ENCODE results near the gene MEGF6.
A peak's percentile ranks its signal among the peaks of the same experiment; 100 is the strongest.

Gene MEGF6

DNA sequence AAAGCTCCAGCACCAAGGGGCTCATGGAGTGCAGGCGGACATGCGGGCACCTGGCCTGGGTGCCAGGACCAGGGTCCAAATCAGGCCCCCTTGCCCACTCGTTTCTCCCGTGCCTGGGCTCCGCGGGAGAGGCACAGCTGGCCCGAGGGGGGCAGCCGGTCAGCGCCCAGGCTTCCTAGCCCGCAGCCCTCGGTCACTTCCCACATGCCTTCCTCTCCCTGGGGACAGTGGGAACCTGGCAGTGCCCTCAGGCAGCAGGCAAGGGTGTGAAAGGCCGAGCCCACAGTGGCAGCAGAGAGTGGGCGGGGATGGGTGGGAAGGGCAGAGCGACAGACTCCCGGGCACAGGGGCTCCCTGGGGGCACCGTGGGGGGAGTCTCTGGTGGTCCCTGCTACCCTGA lies 69.8 kb downstream of the MEGF6 start:
- Histone ChIP-seq H2AFZ (no peak overlapping the region), H3K4me2 (ENCODE audit: low read length) (no peak overlapping the region), H3K79me2 (no peaks in the 10 kb centered on the region), H3K9me3 (ENCODE audit: control insufficient read depth, low read length) (no peaks in the 10 kb centered on the region), H3K9ac (no peak overlapping the region), H3K27ac (no peak overlapping the region), H3K4me1 (no peaks in the 10 kb centered on the region), H3K27me3 (ENCODE audit: control insufficient read depth, insufficient read depth, low read length) (no peaks in the 10 kb centered on the region), H3K36me3 (ENCODE audit: control insufficient read depth, insufficient read depth, low read length) (no peaks in the 10 kb centered on the region), H3K4me3 (ENCODE audit: low read depth, low read length) (no peak overlapping the region)
- TF ChIP-seq, protein P1, sequence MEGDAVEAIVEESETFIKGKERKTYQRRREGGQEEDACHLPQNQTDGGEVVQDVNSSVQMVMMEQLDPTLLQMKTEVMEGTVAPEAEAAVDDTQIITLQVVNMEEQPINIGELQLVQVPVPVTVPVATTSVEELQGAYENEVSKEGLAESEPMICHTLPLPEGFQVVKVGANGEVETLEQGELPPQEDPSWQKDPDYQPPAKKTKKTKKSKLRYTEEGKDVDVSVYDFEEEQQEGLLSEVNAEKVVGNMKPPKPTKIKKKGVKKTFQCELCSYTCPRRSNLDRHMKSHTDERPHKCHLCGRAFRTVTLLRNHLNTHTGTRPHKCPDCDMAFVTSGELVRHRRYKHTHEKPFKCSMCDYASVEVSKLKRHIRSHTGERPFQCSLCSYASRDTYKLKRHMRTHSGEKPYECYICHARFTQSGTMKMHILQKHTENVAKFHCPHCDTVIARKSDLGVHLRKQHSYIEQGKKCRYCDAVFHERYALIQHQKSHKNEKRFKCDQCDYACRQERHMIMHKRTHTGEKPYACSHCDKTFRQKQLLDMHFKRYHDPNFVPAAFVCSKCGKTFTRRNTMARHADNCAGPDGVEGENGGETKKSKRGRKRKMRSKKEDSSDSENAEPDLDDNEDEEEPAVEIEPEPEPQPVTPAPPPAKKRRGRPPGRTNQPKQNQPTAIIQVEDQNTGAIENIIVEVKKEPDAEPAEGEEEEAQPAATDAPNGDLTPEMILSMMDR (IDR thresholded peaks at IDR 0.05), result no peak

DNA sequence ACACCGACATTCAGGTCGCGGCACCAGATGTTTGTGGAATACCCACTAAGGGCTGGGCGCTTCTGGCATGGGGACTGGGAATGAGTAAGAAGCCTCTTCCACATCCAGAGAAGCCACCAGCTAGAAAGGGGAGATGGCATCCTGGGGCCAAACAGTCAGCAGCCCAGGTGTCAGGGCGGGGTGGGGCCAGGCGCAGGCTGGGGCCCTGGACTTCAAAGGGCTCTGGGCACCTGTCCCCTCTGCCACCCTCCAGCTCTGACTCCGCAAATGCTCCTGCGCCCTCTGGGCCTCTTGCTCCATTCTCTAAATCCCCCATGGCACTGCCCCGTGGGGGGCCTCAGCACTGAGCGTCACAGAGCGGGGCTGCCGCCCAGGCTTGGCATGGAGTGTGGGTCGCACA lies 70.4 kb downstream of the MEGF6 start:
- H3K4me3 ChIP-seq (ENCODE audit: low read depth, low read length), result no peak overlapping the region
- H3K9ac ChIP-seq, result no peak overlapping the region
- no peak overlapping the region for H2AFZ ChIP-seq
- no peak overlapping the region for H3K4me2 ChIP-seq (ENCODE audit: low read length)
- H3K36me3 ChIP-seq (ENCODE audit: control insufficient read depth, insufficient read depth, low read length), result no peaks in the 10 kb centered on the region
- no peaks in the 10 kb centered on the region for H3K79me2 ChIP-seq
- no peaks in the 10 kb centered on the region for H3K9me3 ChIP-seq (ENCODE audit: control insufficient read depth, low read length)
- H3K4me1 ChIP-seq, result no peaks in the 10 kb centered on the region
- TF ChIP-seq, protein P1 (IDR thresholded peaks at IDR 0.05), result no peak
- H3K27me3 ChIP-seq (ENCODE audit: control insufficient read depth, insufficient read depth, low read length), result no peaks in the 10 kb centered on the region
- H3K27ac ChIP-seq, result no peak overlapping the region

DNA sequence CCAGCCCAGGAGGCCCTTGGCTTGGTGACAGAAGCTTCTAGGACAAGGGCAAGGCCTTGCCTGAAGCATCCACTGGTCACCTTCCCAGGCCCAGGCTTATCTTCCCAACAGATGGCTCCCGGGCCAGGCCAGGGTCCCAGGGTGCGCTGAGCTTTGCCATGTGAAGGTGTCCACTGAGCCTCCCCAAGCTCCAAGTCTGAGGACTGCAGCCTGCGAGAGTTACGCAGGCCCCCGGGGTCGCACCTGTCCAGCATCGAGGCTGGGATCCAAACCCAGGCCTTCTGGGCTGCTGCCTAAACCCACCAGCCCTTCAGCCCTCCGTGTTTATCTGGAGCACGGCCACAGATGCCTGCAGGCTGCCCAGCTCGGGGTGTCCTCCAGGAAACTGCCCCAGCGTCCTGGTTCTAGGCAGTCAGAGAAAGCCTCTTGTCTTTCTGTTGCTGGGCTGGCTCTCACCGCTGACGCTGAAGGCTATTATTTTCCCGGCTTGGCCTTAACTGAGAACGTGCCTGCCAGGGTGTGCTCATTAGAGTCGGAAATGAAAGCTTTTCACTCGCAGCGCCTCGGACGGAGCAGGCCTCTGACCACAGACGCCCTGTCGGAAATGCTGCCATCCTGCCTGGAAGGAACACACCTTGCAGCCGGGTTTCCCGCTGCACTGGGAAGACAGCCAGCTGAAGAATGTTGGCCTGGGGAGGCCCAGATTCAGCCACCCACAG lies 71.4 kb downstream of the MEGF6 start:
- H3K27me3 ChIP-seq (ENCODE audit: control insufficient read depth, insufficient read depth, low read length), result no peaks in the 10 kb centered on the region
- no peak overlapping the region for H3K4me2 ChIP-seq (ENCODE audit: low read length)
- H3K27ac ChIP-seq, result peak overlapping the region; percentile 32
- no peaks in the 10 kb centered on the region for H3K36me3 ChIP-seq (ENCODE audit: control insufficient read depth, insufficient read depth, low read length)
- no peaks in the 10 kb centered on the region for H3K9me3 ChIP-seq (ENCODE audit: control insufficient read depth, low read length)
- no peak overlapping the region for H2AFZ ChIP-seq
- no peaks in the 10 kb centered on the region for H3K79me2 ChIP-seq
- no peak overlapping the region for H3K4me3 ChIP-seq (ENCODE audit: low read depth, low read length)
- no peak overlapping the region for H3K9ac ChIP-seq
- TF ChIP-seq, protein P1 (IDR thresholded peaks at IDR 0.05), result no peak
- no peaks in the 10 kb centered on the region for H3K4me1 ChIP-seq

DNA sequence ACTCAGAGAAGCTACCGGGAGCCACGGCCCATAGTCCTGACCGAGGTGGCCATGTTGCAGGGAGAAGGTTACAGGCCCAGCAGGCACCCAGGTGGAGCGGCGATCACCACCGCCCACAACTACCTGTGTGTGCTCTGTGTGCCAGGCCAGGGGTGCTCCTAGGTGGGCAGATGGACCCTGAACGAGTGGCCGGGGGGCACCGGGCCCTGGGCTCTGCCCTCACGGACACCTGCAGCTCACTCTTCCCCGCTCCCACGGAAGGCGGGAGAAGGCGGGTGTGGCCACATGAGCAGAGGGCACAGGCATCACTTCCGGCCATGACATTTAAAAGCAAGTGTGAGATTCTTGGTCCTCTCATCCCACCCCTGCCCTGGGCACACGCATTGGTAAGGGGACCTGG lies 73.9 kb downstream of the MEGF6 start:
- TF ChIP-seq, protein P1 (IDR thresholded peaks at IDR 0.05), result no peak
- H3K4me3 ChIP-seq (ENCODE audit: low read depth, low read length), result no peak overlapping the region
- no peak overlapping the region for H3K4me2 ChIP-seq (ENCODE audit: low read length)
- H3K4me1 ChIP-seq, result no peaks in the 10 kb centered on the region
- no peaks in the 10 kb centered on the region for H3K27me3 ChIP-seq (ENCODE audit: control insufficient read depth, insufficient read depth, low read length)
- H3K9ac ChIP-seq, result no peak overlapping the region
- H3K27ac ChIP-seq, result no peak overlapping the region
- H2AFZ ChIP-seq, result no peak overlapping the region
- no peaks in the 10 kb centered on the region for H3K9me3 ChIP-seq (ENCODE audit: control insufficient read depth, low read length)
- no peaks in the 10 kb centered on the region for H3K36me3 ChIP-seq (ENCODE audit: control insufficient read depth, insufficient read depth, low read length)
- no peaks in the 10 kb centered on the region for H3K79me2 ChIP-seq

Measured in parathyroid adenoma (tissue), 2 donors.